GM18511 (cell line): ENCODE results near the gene RIN3.

Experiments
- ATAC-seq: cut with Tn5 transposase; IDR thresholded peaks from one replicate; pipeline ENCODE4 v1.9.1; 2021; ENCODE audit warnings: mild to moderate bottlenecking, moderate library complexity; ENCODE audit not compliant: unreplicated experiment

Gene RIN3

GRCh38 chr14:92506231-92506630 lies 7.3 kb upstream of the RIN3 start:
- ATAC-seq: no peak

- ATAC-seq: peak; percentile 67
Measured at GRCh38 chr14:92507174-92507768, 6.3 kb upstream of the RIN3 start.

GRCh38 chr14:92510972-92511371 lies 2.6 kb upstream of the RIN3 start:
- no peak for ATAC-seq

- ATAC-seq: no peak
Measured at GRCh38 chr14:92511453-92512238, 1.9 kb upstream of the RIN3 start.

GRCh38 chr14:92512807-92513203 lies 776 bp upstream of the RIN3 start:
- no peak for ATAC-seq

- ATAC-seq: peak; percentile 41
Measured at GRCh38 chr14:92513966-92514843, 624 bp downstream of the RIN3 start.

- ATAC-seq: no peak
Measured at GRCh38 chr14:92514844-92515514, 1.4 kb downstream of the RIN3 start.

- ATAC-seq: no peak
Measured at GRCh38 chr14:92515546-92516343, 2.2 kb downstream of the RIN3 start.

- no peak for ATAC-seq
Measured at GRCh38 chr14:92516344-92516965, 2.9 kb downstream of the RIN3 start.

GRCh38 chr14:92516966-92517506 lies 3.5 kb downstream of the RIN3 start:
- no peak for ATAC-seq

GRCh38 chr14:92517761-92518160 lies 4.2 kb downstream of the RIN3 start:
- no peak for ATAC-seq

GRCh38 chr14:92519246-92520101 lies 5.9 kb downstream of the RIN3 start:
- ATAC-seq: no peak

- no peak for ATAC-seq
Measured at GRCh38 chr14:92520102-92521057, 6.8 kb downstream of the RIN3 start.

GRCh38 chr14:92521058-92521415 lies 7.5 kb downstream of the RIN3 start:
- ATAC-seq: no peak

GRCh38 chr14:92523752-92524151 lies 10.2 kb downstream of the RIN3 start:
- no peak for ATAC-seq

- no peak for ATAC-seq
Measured at GRCh38 chr14:92524602-92525185, 11.1 kb downstream of the RIN3 start.
